Umbilical cord (tissue), 2 donors: ENCODE data around the gene LSM14B. TPM values are rescaled to one million over a fixed set of nuclear protein-coding genes. Genes with fewer than 3 reads are reported as not detected.

Experiments
- DNase-seq: peaks from one replicate; pipeline ENCODE4 v3.0.0-alpha.2; 2015; ENCODE audit warnings: low spot score
- total RNA-seq: library from RNA; depleted of rRNA; stranded (reverse); fragments of >200 nt; gene quantifications from one replicate; pipeline ENCODE4 v1.2.3, GENCODE V29; 2014; ENCODE audit warnings: low replicate concordance; ENCODE audit not compliant: insufficient read depth

LSM14B gene
- total RNA-seq, 1 donor from 2014 or later, result 42.6 TPM

- DNase-seq, result peak; percentile 98
Observed at GRCh38 chr20:62182469-62183425, 60.5 kb downstream of the LSM14B start, which contains the start of gene MTG2. Gene MTG2, plus strand, starts transcription at chr20:62183028. Its CDS starts 10,393 bp downstream, at chr20:62193421.

DNA sequence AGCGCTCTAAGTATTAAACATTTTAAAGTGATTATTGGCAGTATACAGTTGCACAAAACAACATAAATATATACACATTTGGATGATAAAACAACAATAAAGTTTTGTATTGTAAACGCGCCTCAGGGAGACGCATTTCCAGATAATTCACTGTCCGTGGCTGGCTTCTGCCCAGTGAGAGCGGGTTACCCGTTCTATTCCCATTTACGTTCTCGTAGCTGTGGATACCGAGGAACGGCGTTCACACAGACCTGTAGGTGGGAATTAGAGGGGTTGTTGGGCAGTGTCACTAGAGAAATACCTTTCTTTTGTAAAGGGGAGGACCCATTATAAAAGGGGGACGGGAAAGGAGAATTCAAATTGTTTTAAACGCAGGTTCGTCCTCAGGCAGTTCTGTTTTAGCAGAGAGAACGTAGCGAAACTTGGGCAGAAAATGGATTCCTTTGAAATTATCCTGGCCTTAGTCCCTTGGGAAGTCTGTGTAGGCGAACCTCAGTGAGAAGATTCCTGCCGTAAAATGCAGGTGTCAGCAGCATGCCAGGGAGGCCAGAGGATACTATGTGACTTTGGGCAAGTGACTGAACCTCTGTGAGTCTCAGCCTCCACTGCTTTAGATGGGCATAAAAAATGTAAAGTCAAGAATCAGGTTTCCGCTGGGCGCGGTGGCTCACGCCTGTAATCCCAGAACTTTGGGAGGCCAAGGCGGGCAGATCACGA lies 61.3 kb downstream of the LSM14B start:
- no peak for DNase-seq

Other genes with a start within 250 kb of the LSM14B start
- 16.4 TPM for gene TAF4, start 56.6 kb upstream of the LSM14B start, total RNA-seq
- 166 TPM for gene PSMA7, start 20.9 kb downstream of the LSM14B start, total RNA-seq
- 5.5 TPM for gene SS18L1, start 21.3 kb downstream of the LSM14B start, total RNA-seq
- 14.4 TPM for gene MTG2, start 60.6 kb downstream of the LSM14B start, total RNA-seq
- gene HRH3, start 97.8 kb downstream of the LSM14B start, total RNA-seq, result not detected
- 42.4 TPM for gene OSBPL2, start 116.0 kb downstream of the LSM14B start, total RNA-seq
- gene ADRM1, start 180.5 kb downstream of the LSM14B start, total RNA-seq, result 29.6 TPM
- 26.2 TPM for gene LAMA5, start 244.8 kb downstream of the LSM14B start, total RNA-seq